ENCODE measurements around the gene WDR5.

DNA sequence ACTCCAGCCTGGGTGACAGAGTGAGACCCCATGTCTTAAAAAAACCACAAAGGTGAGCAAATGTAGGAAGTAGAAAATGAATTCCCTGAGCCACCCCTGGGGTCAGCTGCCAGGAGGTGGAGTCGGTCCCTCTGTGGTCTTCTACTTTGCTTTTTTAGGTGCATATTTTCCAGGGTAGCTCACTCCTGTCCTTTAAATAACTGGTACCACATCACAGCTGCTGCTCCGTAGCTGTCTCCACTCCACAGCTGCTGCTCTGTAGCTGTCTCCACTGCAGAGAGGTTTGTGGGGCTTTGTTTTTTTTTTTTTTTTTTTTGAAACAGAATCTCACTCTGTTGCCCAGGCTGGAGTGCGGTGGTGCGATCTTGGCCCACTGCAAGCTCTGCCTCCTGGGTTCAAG is 8.9 kb downstream of the WDR5 start:
- no peak for TF ChIP-seq POLR2AphosphoS5 (IDR thresholded peaks at IDR 0.05; ENCODE audit: low read depth, low read length)
- no peak for TF ChIP-seq FOXP2 (optimal IDR thresholded peaks at IDR 0.05; ENCODE audit: borderline replicate concordance, extremely low read depth, extremely low read length, insufficient read depth)
- TF ChIP-seq, protein P1, sequence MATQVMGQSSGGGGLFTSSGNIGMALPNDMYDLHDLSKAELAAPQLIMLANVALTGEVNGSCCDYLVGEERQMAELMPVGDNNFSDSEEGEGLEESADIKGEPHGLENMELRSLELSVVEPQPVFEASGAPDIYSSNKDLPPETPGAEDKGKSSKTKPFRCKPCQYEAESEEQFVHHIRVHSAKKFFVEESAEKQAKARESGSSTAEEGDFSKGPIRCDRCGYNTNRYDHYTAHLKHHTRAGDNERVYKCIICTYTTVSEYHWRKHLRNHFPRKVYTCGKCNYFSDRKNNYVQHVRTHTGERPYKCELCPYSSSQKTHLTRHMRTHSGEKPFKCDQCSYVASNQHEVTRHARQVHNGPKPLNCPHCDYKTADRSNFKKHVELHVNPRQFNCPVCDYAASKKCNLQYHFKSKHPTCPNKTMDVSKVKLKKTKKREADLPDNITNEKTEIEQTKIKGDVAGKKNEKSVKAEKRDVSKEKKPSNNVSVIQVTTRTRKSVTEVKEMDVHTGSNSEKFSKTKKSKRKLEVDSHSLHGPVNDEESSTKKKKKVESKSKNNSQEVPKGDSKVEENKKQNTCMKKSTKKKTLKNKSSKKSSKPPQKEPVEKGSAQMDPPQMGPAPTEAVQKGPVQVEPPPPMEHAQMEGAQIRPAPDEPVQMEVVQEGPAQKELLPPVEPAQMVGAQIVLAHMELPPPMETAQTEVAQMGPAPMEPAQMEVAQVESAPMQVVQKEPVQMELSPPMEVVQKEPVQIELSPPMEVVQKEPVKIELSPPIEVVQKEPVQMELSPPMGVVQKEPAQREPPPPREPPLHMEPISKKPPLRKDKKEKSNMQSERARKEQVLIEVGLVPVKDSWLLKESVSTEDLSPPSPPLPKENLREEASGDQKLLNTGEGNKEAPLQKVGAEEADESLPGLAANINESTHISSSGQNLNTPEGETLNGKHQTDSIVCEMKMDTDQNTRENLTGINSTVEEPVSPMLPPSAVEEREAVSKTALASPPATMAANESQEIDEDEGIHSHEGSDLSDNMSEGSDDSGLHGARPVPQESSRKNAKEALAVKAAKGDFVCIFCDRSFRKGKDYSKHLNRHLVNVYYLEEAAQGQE (IDR thresholded peaks at IDR 0.05; ENCODE audit: insufficient read depth in 1 of 2, low read depth in 2 of 2, low read length in 2 of 2), result no peak
- no peak for TF ChIP-seq TAF1 (IDR thresholded peaks at IDR 0.05; ENCODE audit: borderline replicate concordance, insufficient read depth, low read length)
- TF ChIP-seq SIN3A (IDR thresholded peaks at IDR 0.05; ENCODE audit: borderline replicate concordance, insufficient read depth, low read length), result no peak

All from PFSK-1 (cell line).